Neutrophil (primary cell): ENCODE results near the gene GUCA1A.

ENCODE experiments used
- H3K27ac ChIP-seq: fragments of 200-600 bp; sonication (generic); 2 replicates; pipeline ENCODE4 v1.5.1; 2016; ENCODE audit warnings: mild to moderate bottlenecking, moderate library complexity
- H3K27me3 ChIP-seq: fragments of 200-600 bp; sonication (generic); 2 replicates; pipeline ENCODE4 v1.6.0; 2016; ENCODE audit warnings: mild to moderate bottlenecking
- H3K36me3 ChIP-seq: fragments of 200-600 bp; sonication (generic); 2 replicates; pipeline ENCODE4 v1.5.1; 2017
- H3K4me1 ChIP-seq, 2 experiments: fragments of 200-600 bp in 1 of 2; sonication (generic) in 1 of 2; 1 replicate in 1 of 2; 2 replicates in 1 of 2; pipeline versions ENCODE4 v1.5.1 to v1.6.1; 2013 to 2016; ENCODE audit warnings: low read depth in 1 of 2, low read length in 1 of 2, mild to moderate bottlenecking in 1 of 2, moderate library complexity in 1 of 2; ENCODE audit not compliant: control insufficient read depth in 1 of 2, insufficient read depth in 1 of 2
- H3K4me3 ChIP-seq, 2 experiments: fragments of 200-600 bp in 1 of 2; sonication (generic) in 1 of 2; 1 replicate in 1 of 2; 2 replicates in 1 of 2; pipeline ENCODE4 v1.5.1; 2013 to 2016; ENCODE audit warnings: low read depth in 1 of 2, low read length in 1 of 2, mild to moderate bottlenecking in 1 of 2, moderate library complexity in 1 of 2
- H3K9me3 ChIP-seq: fragments of 200-600 bp; sonication (generic); 2 replicates; pipeline ENCODE4 v1.5.1; 2016
- CTCF ChIP-seq: fragments of 200-600 bp; sonication (generic); IDR thresholded peaks from 2 replicates; pipeline ENCODE4 v1.5.1; 2016; ENCODE audit warnings: antibody characterized with exemption

The GUCA1A gene

GRCh38 chr6:42159431-42160024 lies 13.6 kb upstream of the GUCA1A start:
- H3K27ac ChIP-seq = no peak overlapping the region
- no peak for TF ChIP-seq CTCF
- no peak overlapping the region for H3K4me3 ChIP-seq

GRCh38 chr6:42162384-42162783 lies 10.8 kb upstream of the GUCA1A start:
- Histone ChIP-seq H3K36me3 (no peaks in the 10 kb centered on the region), H3K4me3 (no peak overlapping the region), H3K27ac (no peak overlapping the region), H3K4me1 (no peaks in the 10 kb centered on the region), H3K9me3 (no peaks in the 10 kb centered on the region), H3K27me3 (peaks cover 17% of the 10 kb centered on the region)
- TF ChIP-seq CTCF = no peak

More at GRCh38 chr6:42159431-42160024, 13.6 kb upstream of the GUCA1A start:
- Histone ChIP-seq H3K27me3 (peaks cover 17% of the 10 kb centered on the region), H3K9me3 (no peaks in the 10 kb centered on the region), H3K4me1 (no peaks in the 10 kb centered on the region), H3K36me3 (no peaks in the 10 kb centered on the region)

- H3K4me1 ChIP-seq = no peaks in the 10 kb centered on the region
- H3K36me3 ChIP-seq = no peaks in the 10 kb centered on the region
- no peak for TF ChIP-seq CTCF
- H3K27me3 ChIP-seq = peaks cover 17% of the 10 kb centered on the region
- H3K9me3 ChIP-seq = no peaks in the 10 kb centered on the region
- no peak overlapping the region for H3K4me3 ChIP-seq
- H3K27ac ChIP-seq = no peak overlapping the region
Observed at GRCh38 chr6:42162812-42163211, 10.4 kb upstream of the GUCA1A start.

GRCh38 chr6:42163981-42164380 lies 9.2 kb upstream of the GUCA1A start:
- no peak overlapping the region for H3K27ac ChIP-seq
- no peaks in the 10 kb centered on the region for H3K4me1 ChIP-seq
- H3K36me3 ChIP-seq = no peaks in the 10 kb centered on the region
- H3K27me3 ChIP-seq = peaks cover 11% of the 10 kb centered on the region
- no peaks in the 10 kb centered on the region for H3K9me3 ChIP-seq
- no peak overlapping the region for H3K4me3 ChIP-seq
- TF ChIP-seq CTCF = no peak

GRCh38 chr6:42165016-42165415 lies 8.1 kb upstream of the GUCA1A start:
- TF ChIP-seq CTCF = no peak
- no peaks in the 10 kb centered on the region for H3K4me1 ChIP-seq
- H3K36me3 ChIP-seq = no peaks in the 10 kb centered on the region
- H3K27ac ChIP-seq = no peak overlapping the region
- peaks cover 11% of the 10 kb centered on the region for H3K27me3 ChIP-seq
- H3K4me3 ChIP-seq = no peak overlapping the region
- no peaks in the 10 kb centered on the region for H3K9me3 ChIP-seq
